HG03469 (cell line): ENCODE data around the gene SLC9A9.
"Not testable (repeated sequence)": the region's sequence is repeated elsewhere in the genome, so short reads cannot be mapped to it uniquely, and the experiment has no call there.

Source experiments
- ATAC-seq: cut with Tn5 transposase; IDR thresholded peaks from one replicate; pipeline ENCODE4 v1.9.1; 2021; ENCODE audit warnings: mild to moderate bottlenecking, moderate library complexity, moderate number of reproducible peaks; ENCODE audit not compliant: unreplicated experiment

The SLC9A9 gene

DNA sequence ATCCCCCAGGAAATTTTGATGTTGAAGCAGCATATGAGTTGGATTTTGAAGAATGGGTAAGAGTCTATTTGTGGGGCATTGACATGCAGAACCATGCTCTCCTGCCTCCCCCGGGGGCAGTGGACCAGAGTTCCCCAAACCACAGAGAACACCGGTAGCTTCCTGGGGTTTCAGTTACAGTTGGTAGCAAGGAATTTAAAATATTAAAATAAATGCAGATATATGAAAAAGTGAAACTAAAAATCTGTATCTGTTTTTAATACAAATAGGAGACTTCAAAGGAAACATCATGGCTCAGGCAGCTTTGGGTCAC lies 37.4 kb downstream of the SLC9A9 start:
- ATAC-seq = peak; percentile 43

DNA sequence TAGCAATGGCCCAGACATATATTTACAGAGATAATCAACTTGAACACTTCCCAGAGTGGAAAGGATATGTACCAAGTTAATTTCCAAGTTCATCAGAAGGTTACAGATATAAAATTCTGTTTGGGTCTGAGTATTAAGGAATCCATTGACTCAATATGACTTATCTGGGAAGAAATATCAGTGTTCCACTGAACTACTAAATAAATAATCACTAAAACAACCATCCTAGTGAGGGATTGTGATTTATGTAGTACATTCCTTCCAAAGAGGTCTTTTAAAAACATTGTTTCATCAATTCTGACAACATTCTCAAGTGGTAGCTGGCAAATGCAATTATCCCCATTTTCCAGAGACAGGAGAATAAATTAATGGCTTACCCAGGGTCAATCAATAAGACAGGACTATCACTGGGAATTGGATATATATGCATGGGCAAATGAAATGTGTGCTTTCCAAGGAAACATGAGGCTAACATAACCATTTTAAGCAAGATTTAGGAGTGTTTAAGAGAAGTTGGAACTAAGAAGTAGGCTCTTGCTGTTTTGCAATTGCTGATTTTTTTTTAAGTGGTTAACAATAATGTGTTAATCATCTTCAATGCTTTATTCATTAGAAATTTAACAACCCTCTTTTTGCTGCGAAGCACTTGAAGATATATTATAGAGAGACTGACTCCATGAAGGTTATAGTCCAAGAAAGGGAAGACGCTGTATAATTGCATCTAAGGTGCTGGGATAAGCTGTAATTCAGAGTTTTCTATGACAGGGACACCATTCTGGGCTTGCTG lies 37.9 kb downstream of the SLC9A9 start:
- no peak for ATAC-seq

DNA sequence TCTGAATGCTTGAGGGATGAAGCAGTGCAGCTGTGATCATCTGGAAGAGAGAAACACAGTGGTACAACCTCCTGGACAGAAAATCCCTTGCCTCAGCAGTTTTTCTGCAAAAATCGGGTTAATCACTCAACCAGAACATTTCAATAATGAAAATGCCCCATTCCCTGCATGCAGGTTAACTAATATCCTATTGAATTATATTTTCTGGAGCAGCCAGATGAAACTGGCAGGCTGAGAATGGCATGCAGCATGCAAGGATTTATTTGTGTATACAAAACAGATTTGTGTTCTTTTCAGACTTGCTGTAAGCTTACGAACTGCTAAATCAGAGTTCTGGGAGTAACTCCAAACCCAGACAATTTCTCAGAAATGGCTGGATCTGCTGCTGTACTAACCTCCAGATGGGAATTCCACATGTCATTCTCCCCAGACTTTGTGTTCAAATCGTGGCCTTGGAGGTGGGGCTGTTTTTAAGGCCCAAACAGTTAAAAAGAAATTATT lies 39.1 kb downstream of the SLC9A9 start:
- no peak for ATAC-seq

DNA sequence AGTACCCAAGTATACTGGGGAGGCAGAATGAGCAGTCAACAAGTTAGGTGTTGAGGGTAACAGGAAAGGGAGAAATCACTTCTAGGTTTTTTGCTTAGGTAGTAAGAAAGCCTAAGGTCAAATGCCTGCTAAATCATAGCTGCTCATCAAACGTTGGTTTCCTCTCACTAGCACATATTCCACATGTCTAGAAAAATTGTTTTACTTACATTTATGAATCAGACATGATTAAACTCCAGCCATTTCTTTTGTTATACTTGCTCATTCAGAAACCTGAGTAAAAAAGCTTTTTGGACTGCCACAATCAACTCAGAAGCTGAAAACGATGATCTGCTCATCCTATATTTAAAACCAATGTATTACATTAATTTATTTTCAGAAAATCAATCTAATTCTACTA lies 40.2 kb downstream of the SLC9A9 start:
- ATAC-seq = no peak

DNA sequence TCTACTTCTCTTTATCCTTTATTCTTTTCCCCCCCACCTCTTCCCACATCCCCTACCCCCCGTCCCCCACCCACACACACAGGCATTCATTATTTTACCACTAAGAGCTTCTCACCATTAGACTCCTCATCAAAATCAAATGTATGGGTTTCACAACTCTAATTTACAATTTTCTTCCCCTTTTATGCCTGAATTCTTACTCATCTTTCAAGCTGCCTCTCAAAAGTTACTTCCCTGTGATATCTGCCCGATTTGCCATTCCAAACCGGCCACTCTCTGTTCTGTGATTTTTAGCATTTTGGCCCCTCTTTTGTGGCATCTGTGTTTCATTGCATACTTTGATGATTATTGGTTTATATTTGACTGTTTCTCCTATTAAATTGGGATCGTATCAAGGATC lies 42.2 kb downstream of the SLC9A9 start:
- ATAC-seq = no peak

DNA sequence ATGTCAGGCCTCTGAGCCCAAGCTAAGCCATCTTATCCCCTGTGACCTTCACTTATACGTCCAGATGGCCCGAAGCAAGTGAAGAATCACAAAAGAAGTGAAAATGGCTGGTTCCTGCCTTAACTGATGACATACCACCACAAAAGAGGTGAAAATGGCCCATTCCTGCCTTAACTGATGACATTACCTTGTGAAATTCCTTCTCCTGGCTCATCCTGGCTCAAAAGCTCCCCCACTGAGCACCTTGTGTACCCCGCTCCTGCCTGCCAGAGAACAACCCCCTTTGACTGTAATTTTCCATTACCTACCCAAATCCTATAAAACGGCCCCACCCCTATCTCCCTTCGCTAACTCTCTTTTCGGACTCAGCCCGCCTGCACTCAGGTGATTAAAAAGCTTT lies 42.8 kb downstream of the SLC9A9 start:
- not testable (repeated sequence) for ATAC-seq

DNA sequence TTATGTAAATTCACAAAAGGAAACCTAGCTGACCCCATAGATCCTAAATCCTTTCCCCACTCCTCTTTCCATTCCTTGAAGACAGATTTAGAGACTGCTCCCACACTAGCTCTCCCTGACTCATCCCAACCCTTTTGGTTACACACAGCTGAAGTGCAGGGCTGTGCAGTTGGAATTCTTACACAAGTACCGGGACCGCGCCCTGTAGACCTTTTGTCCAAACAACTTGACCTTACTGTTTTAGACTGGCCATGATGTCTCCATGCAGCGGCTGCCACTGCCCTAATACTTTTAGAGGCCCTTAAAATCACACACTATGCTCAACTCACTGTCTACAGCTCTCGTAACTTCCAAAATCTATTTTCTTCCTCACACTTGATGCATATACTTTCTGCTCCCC lies 47.2 kb downstream of the SLC9A9 start:
- not testable (repeated sequence) for ATAC-seq

DNA sequence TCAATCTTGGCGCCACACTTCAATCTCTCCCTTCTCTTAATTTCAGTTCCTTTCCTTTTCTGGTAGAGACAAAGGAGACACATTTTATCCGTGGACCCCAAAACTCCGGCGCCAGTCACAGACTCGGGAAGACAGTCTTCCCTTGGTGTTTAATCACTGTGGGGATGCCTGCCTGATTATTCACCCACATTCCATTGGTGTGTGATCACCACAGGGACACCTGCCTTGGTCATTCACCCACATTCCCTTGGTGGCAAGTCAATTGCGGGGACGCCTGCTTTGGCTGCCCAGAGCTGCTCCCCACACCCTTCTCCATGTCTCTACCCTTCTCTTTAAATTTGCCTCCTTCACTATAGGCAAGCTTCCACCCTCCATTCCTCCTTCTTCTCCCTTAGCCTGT lies 50.1 kb downstream of the SLC9A9 start:
- not testable (repeated sequence) for ATAC-seq

DNA sequence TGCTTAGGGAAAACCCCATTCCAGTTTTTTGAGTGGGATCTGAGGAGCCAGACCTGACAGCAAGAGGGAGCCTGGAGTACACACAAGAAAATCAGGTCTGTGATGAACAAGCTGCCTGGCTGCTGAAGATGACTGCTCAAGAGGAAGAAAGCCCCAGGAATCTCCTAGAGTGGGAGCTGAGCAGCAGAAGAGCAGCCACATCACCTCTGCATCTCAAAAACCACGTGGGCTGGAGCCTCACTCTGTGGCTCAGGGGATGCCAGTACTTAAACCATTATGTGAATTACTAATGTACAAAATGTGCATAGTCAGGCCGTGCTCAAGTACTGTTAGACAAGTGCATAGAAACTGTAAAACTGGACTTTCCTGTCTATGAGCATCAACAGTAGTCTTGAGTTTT lies 52.4 kb downstream of the SLC9A9 start:
- ATAC-seq = no peak

DNA sequence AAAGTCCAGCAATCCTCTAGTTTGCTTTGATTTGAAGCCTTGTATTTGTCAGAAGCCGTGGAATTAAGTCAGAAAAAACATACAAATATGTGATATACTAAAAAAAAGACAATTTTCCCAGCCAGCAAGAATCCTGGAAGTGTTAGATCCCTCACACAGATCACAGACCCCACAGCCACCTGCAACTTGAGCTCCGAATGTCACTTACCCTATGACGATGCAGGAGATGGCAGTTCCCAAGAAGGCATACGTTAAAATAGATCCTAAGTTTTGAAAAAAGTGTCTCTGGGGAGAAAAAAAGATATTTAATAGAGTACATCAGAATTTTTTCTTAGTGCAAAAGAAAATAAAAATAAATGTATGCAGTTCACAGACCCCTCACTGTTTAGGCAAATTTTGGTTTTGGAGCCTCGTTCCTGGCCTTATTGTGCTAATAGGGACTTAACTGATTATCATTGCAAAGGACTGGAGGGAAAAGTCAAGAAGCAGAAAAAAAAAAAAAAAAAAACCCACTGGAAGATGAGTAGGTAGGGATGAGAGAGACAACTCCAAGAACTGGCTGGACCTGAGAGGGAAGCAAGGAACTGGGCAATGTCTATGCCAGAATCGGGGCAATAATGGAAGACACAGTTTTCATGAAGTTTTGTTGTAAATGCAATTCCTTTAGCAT lies 53.3 kb downstream of the SLC9A9 start:
- ATAC-seq = no peak

DNA sequence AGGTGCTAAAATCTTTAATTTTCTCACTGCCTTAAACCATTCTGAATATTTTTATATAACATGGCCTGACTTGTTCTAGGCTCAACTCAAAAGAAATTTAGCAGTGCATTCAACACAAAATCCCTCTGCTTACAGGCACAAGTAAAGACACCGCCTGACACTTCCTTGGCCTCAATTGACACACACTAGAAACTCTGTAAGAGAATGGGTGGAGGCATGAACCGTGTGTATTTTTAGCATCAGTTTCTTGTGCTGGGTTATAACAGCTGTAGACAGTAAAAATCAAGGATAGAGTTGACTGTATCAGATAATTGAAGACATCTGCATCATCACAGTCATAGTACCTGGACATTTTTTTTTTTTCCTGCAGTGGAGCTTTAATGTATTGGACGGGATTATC lies 54.3 kb downstream of the SLC9A9 start:
- no peak for ATAC-seq

DNA sequence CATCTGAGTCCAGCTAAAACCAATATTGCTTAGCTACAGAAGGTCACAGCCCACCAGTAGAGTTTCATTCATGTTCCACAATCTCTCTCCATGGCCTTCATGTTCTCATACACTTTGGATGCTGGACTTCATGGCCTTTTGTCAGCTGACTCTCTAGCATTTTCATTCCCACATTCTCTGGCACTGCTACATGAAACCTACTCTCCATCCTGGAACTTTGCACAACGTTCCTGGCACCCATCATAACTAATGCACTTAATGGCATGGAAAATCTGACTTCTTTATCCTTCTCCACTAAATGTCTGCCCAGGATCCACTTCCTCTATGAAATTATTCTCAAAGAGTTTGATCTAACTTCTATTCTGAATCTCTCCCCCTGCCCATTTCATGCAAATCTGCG lies 56.9 kb downstream of the SLC9A9 start:
- no peak for ATAC-seq

DNA sequence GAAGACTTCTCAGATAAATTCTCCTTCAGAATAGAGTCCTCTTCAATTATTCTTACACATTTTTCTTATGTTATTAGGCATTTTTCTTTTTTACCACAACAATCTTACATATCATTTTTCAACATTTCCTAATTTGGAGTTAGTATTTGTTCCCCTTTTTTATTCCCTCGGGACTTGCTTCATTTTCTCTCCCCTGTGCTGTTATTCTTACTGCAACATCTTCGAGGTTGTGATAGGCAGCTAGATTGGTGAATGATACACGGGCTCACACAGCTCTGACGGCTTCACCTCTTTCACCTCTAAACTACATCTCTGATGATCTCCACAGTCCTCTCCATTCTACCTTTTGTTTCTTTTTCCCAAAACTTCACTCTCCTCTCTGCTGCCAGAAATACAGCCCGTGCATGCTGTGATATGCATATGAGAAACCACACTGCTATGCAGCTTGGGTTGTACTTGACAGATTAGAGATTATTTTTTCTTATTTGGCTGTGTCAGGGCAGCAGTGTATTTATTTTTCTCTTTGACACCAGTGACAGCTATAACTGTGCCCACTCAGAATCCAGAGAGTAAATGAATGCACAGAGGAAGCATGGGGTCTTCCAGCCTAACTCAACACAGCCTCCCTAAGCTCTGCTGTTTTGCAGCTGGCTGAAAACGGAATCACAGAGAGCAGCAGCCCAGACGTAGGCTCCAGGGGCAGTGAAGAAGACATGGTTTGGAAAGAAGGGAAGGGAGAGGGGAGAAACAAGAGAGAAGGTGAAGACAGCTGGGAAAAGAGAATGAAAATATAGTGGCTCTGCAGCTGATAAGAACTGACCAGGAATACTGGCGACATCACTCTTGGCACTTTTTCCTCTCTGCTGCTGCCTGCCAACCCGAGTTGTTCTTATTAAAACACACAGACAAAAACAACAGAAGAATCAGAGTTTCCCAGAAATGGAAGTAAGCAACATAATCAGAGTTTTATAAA lies 61.8 kb downstream of the SLC9A9 start:
- no peak for ATAC-seq

DNA sequence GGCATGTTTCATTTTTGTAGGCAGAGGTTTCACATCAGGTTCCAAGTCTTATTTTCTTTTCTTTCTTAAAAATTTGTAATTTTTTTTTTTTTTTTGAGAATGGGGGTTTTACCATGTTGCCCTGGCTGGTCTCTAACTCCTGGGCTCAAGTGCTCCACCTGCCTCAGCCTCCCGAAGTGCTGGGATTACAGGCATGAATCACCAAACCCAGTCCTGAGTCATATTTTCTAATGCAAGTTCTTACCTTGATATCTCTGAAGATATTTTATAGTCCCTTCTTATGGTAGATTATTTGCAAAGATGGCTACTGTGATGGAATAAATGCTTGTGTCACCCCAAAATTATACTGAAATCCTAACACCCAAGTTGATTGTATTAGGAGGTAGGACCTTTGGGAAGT lies 63.8 kb downstream of the SLC9A9 start:
- ATAC-seq = no peak

DNA sequence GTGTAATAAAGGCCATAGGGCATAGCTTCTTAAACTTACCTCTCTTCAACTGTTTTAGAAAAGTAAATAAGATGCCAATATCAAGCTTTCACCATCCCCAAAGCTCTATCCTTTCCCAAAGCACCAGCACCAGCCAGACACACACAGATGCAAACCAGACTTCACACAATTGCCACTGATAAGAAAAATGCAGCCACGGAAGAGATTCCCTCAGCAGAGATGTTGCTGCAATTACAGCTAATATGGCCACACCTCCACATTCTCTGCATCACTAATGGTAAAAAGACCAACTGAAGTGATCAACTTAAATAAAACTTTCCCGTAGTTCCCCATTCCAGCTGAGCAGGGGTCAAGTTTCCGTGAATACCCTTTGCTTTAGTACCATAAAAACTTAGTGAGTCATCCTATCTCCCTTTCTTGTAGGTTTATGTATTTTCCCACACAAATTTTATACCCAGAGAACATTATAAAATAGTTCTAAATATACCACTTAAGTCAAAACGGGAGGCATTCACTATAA lies 64.4 kb downstream of the SLC9A9 start:
- ATAC-seq = no peak

DNA sequence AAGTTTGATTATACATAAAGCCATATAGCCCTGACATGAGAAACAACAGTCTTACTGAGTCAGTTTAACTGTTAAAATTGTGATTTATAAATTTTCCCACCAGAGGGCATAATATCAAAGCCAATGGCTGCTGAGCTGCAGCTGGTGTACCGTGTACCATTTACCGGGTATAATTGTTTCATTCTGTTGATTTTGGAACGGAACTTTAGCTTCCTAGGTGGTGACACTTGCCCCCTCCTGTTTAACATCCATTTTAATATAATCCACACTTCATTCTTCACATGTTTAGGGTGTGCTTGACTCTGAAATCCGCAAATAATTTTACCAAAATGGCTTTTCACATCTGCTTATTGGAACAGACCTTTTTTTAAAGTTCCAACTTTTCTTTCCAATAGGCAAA lies 72.8 kb downstream of the SLC9A9 start:
- ATAC-seq = peak; percentile 94

DNA sequence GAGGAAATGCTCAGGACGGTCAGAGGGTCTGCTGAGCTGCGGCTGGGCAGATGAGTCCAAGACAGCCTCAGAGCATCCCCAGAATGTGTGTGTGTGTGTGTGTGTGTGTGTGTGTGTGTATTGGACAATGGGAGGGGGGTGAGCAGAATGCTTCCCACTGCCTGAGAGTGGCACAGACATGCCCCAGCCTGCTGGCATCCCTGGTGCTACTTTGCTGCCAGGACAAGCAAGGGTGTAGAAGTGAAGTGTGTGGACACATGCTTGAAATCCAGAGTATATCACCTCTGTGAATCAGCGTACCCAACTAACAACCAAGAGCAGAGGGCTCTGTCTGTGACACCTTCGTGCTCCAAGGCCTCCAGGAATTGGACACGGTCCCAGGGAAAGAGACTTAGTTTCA lies 76.3 kb downstream of the SLC9A9 start:
- no peak for ATAC-seq

DNA sequence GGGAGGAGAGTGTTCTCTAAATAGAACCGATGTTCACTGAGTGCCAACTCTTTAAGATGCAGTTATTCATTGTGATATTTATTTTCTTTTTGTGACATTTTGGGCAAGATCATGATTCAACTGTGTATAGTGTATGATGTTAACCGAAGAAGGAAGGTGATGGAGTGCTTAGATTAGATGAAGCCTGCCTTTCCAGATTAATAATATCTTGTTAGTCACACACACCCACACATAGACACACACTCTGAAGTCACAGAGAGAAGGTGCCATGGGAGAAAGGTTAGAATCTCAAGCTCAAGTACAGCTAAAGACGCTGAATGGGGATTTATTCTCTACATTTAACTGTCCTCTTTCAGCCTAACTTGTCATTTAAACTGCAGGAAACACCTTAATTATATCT lies 77.0 kb downstream of the SLC9A9 start:
- ATAC-seq = no peak

DNA sequence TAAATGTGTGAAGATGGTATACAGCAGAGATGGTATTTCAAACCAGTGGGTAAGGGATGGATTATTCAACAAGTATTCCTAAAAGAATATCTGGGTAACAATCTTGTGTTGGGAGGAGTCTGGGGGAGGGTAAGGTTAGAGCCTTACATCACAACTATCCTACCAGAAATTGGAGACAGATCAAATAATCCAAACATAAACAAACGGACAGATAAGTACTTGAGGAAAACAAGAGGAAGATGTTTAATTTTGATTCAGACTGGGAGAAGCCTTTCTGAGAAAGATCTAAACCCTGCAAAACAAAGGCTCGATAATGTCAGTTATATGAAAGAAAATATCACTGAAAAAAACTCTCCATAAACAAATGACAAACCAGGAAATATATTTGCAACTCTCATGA lies 77.9 kb downstream of the SLC9A9 start:
- ATAC-seq = no peak

DNA sequence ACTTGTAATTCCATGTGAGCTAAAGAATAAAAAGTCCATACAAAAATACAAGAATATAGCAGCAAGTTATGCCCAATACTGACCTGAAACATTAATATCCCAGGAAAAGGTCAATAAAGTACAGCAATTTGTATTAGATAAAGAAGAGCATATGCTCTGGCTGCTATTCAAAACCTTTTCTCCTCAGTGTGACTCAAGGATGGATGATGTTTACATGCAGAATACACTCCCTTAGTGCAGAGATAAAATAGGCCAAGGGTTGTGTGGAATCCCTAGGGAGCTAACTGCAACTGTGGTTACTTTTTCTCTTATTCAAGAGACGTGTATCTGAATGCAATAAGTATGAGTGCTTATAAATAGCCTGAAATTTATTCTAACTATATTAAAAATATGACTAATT lies 78.7 kb downstream of the SLC9A9 start:
- no peak for ATAC-seq

DNA sequence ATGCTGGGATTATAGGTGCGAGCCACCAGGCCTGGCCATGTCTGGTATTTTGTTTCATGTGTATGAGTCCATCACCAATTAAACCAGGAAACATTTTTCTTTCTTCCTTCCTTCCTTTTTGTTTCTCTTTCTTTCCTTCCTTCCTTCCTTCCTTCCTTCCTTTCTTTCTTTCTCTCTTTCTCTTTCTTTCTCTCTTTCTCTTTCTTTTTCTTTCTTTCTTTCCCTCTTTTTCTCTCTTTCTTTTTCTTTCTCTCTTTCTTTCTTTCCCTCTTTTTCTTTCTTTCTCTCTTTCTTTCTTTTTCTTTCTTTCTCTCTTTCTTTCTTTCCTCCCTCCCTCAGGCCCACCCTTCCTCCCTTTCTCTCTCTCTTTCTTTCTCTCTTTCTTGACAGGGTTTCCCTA lies 83.4 kb downstream of the SLC9A9 start:
- ATAC-seq = no peak
